Neural crest cell (in vitro differentiated cells): ENCODE data around the gene PIP5K1B. TPM values are rescaled to one million over a fixed set of nuclear protein-coding genes. Genes with fewer than 3 reads are reported as not detected.

Experiments used
- DNase-seq: peaks from one replicate; pipeline ENCODE4 v3.0.0; 2021; ENCODE audit warnings: low read depth, mixed read lengths, low spot score
- H3K27ac Mint-ChIP-seq: one replicate; pipeline ENCODE4 v1.8.0; 2021; ENCODE audit warnings: mild to moderate bottlenecking, mixed read lengths; ENCODE audit not compliant: unreplicated experiment
- H3K27me3 Mint-ChIP-seq: 2 replicates; pipeline ENCODE4 v1.8.0; 2021; ENCODE audit warnings: low read depth, mild to moderate bottlenecking, mixed read lengths
- H3K36me3 Mint-ChIP-seq: 2 replicates; pipeline ENCODE4 v1.8.0; 2021; ENCODE audit warnings: low read depth, mild to moderate bottlenecking, mixed read lengths
- H3K4me1 Mint-ChIP-seq: 2 replicates; pipeline ENCODE4 v1.8.0; 2021; ENCODE audit warnings: mixed read lengths
- H3K4me3 Mint-ChIP-seq: one replicate; pipeline ENCODE4 v1.8.0; 2021; ENCODE audit warnings: mild to moderate bottlenecking, mixed read lengths
- H3K9me3 Mint-ChIP-seq: 2 replicates; pipeline ENCODE4 v1.8.0; 2021; ENCODE audit warnings: mixed read lengths
- total RNA-seq: library from RNA; stranded (reverse); gene quantifications from 2 replicates; pipeline ENCODE4 v1.2.1, GENCODE V29; 2021
- TF ChIP-seq, protein P1 (sequence below): fragments of 200-600 bp; sonication (generic); conservative IDR thresholded peaks from 2 replicates; pipeline ENCODE4 v1.5.0; 2021; ENCODE audit warnings: antibody characterized with exemption, mild to moderate bottlenecking

Gene PIP5K1B
- total RNA-seq, 1 donor from 2014 or later: 5.9 TPM

DNA sequence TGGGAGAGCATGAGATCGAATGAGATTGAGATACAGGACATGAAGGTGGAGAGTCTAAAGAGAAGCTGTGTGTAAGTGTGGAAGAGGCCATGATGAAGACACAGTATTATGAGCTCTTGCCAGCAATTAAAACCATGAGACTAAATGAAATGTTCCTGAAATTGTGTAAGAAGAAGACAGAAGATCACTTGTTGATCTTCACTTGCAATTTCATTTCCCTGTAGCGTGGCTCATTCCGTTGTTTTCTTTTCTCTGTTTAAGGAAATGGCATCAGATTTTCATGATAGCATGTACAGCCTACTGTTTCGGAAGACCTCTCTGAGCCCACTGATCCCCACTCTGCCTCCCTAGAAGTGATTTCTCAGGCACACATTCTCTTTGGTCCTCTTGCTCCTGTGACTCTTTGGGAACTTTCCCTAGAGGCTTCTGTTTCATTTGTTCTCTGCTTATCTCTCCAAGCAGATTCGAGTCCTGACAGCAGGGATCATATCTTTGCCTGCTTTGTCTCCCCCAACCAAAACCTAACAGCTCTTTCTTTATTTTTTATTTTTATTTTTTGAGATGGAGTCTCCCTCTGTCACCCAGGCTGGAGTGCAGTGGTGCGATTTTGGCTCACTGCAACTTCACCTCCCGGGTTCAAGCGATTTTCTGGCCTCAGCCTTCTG, 16.8 kb downstream of the PIP5K1B start:
- DNase-seq: no peak
- Mint-ChIP-seq H3K27me3 (peaks cover 14% of the 10 kb centered on the region), H3K9me3 (peaks cover 4% of the 10 kb centered on the region), H3K27ac (no peak overlapping the region), H3K4me3 (no peak overlapping the region), H3K4me1 (peaks cover 12% of the 10 kb centered on the region), H3K36me3 (peaks cover 8% of the 10 kb centered on the region)
- TF ChIP-seq, protein P1, sequence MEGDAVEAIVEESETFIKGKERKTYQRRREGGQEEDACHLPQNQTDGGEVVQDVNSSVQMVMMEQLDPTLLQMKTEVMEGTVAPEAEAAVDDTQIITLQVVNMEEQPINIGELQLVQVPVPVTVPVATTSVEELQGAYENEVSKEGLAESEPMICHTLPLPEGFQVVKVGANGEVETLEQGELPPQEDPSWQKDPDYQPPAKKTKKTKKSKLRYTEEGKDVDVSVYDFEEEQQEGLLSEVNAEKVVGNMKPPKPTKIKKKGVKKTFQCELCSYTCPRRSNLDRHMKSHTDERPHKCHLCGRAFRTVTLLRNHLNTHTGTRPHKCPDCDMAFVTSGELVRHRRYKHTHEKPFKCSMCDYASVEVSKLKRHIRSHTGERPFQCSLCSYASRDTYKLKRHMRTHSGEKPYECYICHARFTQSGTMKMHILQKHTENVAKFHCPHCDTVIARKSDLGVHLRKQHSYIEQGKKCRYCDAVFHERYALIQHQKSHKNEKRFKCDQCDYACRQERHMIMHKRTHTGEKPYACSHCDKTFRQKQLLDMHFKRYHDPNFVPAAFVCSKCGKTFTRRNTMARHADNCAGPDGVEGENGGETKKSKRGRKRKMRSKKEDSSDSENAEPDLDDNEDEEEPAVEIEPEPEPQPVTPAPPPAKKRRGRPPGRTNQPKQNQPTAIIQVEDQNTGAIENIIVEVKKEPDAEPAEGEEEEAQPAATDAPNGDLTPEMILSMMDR: no peak

DNA sequence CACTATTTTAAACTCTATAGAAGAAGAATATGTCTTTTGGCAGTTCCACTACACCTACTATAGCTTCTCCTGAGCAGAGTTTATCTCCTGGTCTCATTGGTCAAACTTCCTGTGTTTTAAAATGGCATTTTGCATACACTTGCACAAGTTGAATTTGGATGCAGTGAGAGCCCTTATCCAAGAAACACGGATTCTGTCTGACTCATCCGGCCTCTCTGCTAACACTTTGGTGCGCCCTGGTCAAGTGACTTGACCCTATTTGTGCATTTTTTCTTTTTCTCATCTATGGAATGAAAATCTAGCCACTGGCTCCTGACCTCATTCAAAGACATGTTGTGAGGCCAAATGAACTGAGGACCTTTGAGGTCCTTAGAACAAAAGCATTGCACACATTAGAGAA, 20.0 kb downstream of the PIP5K1B start:
- peaks cover 3% of the 10 kb centered on the region for H3K27me3 Mint-ChIP-seq
- H3K27ac Mint-ChIP-seq: no peak overlapping the region
- TF ChIP-seq, protein P1: no peak
- H3K9me3 Mint-ChIP-seq: peaks cover 6% of the 10 kb centered on the region
- H3K4me3 Mint-ChIP-seq: no peak overlapping the region
- H3K36me3 Mint-ChIP-seq: peaks cover 13% of the 10 kb centered on the region
- peaks cover 12% of the 10 kb centered on the region for H3K4me1 Mint-ChIP-seq
- DNase-seq: no peak

DNA sequence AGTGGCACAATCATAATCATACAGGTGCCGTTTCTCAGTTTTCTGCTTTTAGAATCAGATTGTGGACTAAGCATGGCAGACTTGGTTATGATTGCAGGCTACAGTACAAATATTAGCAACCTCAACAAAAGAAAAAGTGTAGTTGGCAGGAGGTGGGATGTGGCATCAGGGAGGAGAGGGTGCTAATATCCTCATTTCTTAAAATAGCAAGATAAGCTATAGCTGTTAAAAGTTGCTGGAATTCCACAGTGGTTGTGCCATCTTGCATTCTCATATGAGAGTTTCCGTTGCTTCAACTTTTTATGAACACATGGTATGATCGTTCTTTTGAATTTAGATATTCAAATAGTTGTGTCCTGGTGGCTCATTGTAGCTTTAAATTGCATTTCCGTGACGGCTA, 21.4 kb downstream of the PIP5K1B start:
- Mint-ChIP-seq H3K27ac (no peak overlapping the region), H3K4me3 (no peak overlapping the region), H3K36me3 (peaks cover 13% of the 10 kb centered on the region), H3K9me3 (peaks cover 6% of the 10 kb centered on the region), H3K27me3 (peaks cover 7% of the 10 kb centered on the region), H3K4me1 (peaks cover 12% of the 10 kb centered on the region)
- TF ChIP-seq, protein P1: no peak
- no peak for DNase-seq

DNA sequence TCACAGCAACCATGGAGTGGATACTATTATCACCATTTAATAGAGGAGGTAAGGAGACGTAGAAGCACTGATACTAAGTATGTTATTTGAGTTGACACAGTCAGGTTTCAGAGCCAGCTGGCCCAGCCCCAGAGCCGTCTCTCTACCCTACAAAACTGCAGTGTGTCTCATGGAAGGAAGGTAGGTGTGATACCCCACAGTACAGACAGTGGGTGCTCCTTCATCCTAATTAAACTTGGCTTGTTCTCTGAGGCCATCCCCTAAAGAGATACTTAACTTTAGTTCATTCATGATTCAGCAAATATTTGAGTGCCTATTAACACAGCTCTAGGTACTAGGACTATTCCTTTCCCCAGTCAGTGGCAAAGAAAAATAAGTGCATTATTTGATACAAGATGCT, 22.6 kb downstream of the PIP5K1B start:
- Mint-ChIP-seq H3K36me3 (peaks cover 13% of the 10 kb centered on the region), H3K9me3 (peaks cover 6% of the 10 kb centered on the region), H3K4me1 (peaks cover 16% of the 10 kb centered on the region), H3K4me3 (no peak overlapping the region), H3K27ac (no peak overlapping the region), H3K27me3 (peaks cover 11% of the 10 kb centered on the region)
- TF ChIP-seq, protein P1: no peak
- DNase-seq: no peak

DNA sequence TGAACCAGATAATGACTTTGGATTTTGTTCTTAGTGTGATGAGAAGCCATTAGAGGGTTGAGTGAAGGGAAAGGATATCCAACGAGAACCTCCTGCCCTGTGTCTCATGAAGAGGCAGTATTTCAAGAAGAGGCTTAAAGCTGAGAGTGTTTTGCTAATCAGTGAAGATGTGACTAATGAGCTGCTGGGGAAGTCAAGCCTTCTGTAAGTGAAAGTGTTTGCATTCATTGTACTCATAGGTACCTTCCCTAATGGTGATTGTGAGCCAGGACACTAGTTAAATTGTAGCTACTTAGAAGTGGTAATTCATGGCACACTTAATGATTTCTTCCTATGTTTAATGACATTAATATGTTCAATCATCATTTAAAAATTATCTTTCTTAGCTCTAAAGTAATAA, 23.7 kb downstream of the PIP5K1B start:
- no peak for DNase-seq
- Mint-ChIP-seq H3K27ac (no peak overlapping the region), H3K4me3 (no peak overlapping the region), H3K36me3 (peaks cover 10% of the 10 kb centered on the region), H3K27me3 (peaks cover 16% of the 10 kb centered on the region), H3K9me3 (peaks cover 3% of the 10 kb centered on the region), H3K4me1 (peaks cover 16% of the 10 kb centered on the region)
- TF ChIP-seq, protein P1: no peak
